Occipital lobe (tissue), 2 donors: ENCODE results near the gene BOLL. TPM values are rescaled to one million over a fixed set of nuclear protein-coding genes. Genes with fewer than 3 reads are reported as not detected.
"Not testable (repeated sequence)": the region's sequence is repeated elsewhere in the genome, so short reads cannot be mapped to it uniquely, and the experiment has no call there.

Experiments
- DNase-seq: peaks from one replicate; lab custom pipeline; 2025; lab: John Stamatoyannopoulos, UW
- total RNA-seq: library from RNA; depleted of rRNA; stranded (reverse); fragments of >200 nt; gene quantifications from one replicate; pipeline ENCODE4 v1.2.3, GENCODE V29; 2014

Gene BOLL
- total RNA-seq, 1 donor from 2014 or later: not detected

DNA sequence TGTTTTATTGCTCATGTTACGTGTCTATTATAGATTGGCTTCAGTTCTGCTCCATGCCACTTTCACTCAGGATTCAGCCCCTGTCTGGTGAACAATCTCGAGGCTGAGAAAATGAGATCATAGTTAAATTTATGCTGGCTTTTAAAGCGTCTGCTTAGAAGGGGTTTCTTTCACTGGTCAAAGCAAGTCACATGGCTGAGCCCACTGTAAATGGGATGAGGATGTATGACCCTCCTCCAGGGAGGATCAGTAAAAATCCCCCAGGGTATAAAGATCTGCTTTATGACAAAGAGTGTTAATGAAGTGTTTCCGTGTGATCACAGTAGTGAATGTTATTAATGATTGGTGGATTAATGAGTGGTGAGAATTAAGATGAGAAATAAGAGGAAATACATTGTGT is 13.1 kb upstream of the BOLL start:
- no peak for DNase-seq

DNA sequence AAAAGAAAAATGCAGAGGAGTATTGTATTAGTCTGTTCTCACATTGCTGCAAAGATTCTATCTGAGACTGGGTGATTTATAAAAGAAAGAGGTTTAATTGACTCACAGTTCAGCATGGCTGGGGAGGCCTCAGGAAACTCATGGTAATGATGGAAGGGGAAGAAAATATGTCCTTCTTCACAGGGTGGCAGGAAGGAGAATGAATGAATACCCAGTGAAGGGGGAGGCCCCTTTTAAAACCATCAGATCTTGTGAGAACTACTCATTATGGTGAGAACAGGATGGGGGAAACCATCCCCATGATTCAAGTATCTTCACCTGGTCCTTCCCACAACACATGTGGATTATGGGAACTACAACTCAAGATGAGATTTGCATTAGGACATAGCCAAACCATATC is 10.2 kb upstream of the BOLL start:
- no peak for DNase-seq

DNA sequence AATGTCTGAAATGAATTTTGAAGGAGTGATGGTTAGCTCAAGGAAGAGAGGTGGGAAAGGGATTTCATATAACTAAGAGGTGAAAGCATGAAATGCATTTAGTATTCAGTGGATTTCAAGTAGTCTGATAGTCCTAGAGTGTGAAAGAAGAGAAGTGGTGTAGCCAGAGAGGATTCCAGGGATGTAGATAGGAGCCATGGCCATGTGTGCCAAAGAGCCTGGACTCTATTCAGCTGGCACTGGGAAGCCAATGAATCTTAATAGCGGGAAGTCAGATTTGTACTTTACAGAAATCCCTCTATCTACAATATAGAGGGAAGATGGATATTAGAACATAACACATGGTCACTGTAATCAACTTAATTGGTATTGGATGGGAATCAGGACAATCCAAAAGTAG is 8.3 kb upstream of the BOLL start:
- no peak for DNase-seq

DNA sequence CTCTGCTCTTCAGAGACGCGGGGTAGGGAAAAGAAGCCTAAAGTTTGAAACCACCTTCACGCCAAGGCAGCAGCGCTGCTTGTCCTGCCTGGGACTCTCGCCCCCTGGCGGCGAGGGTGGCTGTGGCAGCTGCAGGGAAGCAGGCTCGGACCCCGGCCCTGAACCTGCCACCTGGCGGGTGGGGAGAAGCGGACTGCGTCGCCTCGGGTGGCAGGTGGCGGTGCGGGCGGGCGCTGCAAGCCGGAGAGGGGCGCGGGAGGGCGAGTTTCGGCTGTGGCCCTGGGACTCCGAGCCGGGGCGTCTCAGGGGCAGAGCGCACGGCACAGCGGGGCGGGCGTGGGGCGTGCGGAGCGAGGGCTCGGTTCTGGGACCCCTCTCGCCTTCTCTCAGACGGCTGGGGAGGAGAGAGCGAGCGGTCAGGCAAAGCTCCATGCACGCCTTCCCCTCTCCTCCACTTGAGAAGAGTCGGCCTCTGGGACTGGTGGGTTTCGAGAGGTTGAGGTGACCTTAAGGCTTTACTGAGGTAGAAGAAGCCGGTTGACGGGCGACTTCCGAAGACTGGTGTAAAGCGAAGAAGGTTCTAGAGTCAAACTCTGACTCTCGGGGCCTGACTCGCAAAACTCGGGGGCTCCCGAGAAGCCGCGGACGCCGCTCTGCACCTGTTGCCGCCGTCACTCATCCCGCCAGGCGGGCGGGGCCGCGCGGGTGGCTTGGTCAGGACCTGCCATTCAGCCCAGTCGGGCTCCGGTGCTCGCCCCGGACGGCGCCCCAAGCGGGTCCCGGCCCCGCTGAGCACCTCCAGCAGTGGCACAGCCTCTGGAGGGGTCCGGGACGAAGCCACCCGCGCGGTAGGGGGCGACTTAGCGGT is 1.1 kb upstream of the BOLL start:
- DNase-seq: no peak

DNA sequence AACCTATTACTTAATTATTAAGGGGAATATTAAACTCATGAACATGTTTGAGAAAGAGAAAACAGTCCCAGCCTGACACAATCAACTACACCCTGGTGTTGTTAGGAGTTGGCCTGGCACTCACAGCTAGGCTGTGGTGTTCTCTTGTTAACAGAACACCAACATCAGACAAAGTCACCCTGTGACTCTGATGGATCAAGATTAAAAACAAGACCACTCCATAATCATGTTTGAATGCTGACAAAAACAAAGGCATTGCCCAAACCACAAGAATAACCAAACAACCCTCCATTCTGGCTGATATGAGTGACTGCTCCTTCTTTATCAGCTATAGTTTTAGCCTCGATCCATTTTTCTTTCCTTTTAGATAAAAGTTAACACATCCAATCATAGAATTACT is 3.0 kb downstream of the BOLL start:
- no peak for DNase-seq

DNA sequence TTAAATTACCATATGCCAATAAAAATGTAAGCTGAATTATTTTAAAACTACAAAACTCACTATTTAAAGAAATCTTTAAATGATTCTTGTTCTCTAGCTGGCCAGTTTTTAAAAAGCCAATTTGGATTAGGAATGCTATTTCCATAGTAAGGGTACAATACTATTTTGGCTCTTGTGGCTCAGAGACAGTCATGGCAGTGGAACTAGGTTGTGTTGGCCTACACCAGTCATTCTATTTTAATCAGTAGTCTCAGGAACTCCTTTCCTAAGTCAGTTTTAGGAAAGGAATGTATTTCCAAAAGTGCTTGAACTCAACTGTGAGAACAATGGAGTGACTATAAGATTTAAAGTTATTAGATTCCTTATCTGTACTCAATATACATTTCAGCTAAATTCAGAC is 5.9 kb downstream of the BOLL start:
- DNase-seq: no peak

DNA sequence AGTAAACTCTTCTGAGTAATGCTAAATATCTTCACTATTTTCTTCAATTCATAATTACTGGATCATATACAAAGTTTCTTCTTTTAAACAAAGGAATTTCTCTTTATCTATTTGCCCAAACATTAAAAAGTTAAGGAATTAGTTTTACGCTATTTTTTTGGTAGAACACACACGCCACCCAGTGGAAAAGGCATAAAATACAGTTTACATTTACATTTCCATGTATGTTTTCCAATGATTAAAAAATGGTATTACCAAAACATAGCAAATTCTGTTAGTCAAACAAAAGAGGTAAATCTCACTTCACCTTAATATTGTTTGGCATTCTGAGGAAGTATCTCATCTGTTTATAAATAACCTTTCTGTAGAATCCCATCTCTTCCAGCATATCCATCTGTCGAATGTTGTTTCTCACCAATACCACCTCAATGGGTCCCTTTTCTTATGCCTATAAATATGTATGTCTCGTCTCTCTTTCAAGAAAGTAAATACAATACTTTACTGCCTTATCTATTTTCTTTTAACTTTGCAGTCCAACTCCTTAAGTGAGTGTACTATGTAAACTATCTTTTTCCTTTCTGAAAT is 7.2 kb downstream of the BOLL start:
- no peak for DNase-seq

DNA sequence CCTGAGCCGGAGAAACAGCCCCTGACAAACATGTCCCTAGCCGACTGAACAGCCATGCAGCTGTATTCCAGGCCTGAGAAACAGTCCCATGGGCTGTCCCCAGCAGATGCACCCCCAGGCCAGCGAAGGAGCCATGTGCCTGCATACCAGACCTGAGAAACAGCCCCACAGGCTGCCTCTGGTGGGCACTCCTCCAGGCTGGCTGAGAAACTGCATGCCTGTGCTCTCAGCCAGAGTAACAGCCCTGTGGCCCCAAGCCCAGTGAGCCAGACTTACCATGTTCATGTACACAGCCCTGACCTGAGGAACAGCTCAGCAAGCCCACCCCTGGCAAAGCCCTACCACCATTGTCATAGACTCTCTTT is 24.8 kb downstream of the BOLL start:
- DNase-seq: no peak

DNA sequence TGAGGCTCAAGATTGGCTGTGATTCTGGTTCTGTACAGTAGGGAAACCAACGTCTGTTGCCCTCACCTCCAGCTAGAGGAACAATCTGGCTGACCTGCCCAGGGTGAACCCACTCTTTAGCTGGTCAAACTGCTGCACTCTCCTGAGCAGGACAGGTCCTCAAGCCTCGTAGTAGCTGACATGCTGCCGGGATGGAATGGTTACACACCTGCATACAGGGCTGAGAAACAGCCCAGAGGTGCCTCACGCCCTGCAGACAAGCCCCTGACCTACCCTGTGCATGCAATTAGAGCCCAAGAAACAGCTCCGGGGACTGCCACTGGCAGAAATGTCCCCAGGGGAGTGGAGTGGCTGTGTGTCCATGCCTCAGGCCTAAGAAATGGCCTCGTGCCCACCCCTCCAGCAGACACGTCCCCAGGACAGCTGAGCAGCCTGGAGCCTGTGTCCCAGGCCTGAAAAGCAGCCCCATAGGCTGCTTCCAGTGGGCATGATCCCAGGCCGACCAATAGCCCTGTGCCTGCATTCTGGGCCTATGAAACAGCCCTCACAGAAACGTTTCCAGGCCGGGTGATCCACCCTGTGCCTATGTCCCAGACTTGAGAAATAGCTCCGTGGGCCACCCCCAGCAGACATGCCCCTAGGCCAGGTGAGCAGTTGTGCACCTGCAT is 25.4 kb downstream of the BOLL start:
- no peak for DNase-seq

DNA sequence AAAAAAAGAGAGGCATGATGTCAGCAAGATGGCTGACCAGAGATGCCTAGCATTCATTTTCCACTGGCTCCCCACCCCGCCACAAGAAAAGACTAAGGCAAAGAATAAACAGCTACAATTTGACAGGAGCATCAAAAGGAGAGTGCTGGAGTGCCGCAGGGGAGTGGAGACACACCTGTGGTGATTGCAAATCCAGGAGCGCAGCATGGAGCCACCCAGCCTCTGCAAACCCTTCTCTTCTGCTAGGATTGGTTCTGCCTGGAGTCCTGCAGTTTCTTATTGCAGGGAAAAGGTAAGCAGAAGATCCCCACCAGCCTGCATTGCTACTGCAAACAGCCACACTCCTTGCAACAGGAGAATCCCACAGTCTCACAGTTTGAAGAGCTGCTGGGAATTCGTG is 26.1 kb downstream of the BOLL start:
- no peak for DNase-seq

DNA sequence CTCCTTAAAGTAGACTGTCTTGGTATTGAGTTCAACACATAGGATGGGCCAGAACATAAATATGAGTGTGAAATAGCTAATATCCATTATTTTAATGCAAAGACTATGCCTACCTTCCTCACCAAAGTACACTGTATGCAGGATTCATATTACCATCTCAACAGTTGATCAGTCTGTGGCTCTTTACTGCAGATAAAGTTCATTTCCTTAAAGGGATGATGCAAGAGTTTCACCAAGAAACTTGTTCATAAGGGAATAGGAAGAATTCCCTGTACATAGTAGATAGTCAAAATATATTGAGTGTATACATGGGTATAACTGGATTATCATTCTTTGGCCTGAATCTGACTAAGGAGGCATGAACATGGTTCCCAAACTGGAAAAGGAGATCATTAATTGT is 44.9 kb downstream of the BOLL start:
- DNase-seq: no peak

DNA sequence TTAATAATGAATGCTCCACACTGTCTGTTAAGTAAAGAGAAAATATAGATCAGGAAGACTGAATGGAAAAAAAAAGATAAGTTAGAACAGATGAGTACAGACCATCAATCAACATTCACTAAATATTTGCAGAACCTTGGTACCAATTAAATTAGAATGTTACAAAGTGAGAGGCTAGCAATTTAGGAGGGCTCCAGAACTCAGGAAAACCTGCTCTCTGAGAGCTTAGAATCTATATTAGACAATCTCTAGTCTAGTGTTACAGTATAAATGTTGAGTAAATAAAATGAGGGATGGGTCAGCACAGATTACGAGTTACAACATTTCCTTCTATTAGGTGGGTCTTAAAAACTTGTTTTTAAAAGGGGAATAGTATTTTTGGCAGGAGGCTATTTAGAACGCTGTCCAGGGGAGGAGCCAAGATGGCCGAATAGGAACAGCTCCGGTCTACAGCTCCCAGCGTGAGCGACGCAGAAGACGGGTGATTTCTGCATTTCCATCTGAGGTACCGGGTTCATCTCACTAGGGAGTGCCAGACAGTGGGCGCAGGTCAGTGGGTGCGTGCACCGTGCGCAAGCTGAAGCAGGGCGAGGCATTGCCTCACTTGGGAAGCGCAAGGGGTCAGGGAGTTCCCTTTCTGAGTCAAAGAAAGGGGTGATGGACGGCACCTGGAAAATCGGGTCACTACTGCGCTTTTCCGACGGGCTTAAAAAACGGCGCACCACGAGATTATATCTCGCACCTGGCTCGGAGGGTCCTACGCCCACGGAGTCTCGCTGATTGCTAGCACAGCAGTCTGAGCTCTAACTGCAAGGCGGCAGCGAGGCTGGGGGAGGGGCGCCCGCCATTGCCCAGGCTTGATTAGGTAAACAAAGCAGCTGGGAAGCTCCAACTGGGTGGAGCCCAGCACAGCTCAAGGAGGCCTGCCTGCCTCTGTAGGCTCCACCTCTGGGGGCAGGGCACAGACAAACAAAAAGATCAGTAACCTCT is 56.3 kb downstream of the BOLL start:
- DNase-seq: not testable (repeated sequence)

DNA sequence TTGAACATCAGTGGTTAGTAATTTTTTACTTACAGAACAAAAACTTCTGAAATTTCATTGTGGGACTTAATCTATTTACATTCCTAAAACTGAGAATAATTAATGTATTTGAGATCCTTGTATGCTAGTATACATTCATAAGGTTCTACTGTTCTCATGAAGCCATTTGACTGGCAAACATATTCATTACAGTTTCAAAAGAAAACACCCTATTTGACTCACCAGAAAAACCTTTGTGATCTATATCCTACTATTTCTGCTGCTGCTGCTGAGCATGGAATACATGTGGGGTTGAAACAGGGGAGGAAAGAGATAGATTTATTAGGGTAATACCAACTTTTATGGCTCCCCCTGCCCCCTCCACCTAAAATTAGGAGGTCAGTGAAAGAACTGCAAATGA is 58.1 kb downstream of the BOLL start:
- no peak for DNase-seq

DNA sequence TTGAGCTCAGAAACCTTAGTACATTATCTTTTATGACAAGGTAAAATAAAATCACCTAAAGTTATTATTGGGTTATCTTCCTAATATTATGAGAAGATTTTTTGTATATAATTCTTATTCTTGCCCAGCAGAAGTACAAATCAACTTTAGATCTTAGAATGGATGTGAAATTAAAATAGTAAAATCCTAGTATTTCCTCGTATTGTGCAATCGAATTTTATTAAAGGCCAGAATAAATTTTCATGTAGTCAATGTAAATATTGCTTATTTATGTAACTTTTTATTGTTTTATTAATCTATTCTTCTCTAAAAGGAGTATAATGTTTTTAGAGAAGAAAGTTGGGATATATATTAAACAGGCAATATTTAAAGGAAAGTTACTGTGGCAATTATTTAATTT is 67.3 kb downstream of the BOLL start:
- DNase-seq: no peak

DNA sequence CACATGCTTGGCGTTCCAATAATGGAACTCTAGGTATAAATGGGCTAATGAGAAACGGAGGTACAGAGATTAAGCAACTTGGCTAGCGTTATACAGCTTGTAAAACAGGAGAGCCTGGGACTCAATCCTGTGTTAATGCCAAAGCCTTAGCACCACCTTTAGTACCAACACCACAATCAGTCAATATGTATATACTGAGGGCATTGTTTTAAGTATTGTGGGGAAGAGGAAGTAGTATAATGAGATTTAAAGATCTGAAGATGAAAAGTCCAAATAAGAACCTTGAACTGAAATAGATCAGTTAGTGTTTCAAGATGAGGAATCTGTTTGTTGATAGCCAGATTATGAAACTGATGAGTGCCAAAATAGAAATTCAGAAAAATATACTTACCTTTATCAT is 71.8 kb downstream of the BOLL start:
- DNase-seq: no peak

DNA sequence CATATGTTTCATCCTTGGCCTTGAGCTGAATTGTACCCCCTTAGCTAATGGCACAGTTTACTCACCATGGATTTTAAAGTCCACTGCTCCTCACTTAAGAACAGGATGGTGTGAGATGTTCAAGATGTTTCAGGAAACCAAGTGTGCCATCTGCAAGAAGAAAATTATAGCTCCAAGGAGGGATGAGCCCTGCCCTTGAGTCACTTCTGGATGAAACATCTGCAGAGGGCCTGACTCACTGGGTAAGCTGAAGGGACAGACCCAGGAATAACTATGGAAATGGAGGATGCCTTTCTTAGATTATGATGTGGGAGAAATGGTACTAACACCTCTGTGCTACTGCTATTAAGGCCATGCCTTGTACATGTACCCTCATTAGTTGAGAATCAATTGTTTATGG is 73.5 kb downstream of the BOLL start:
- no peak for DNase-seq

DNA sequence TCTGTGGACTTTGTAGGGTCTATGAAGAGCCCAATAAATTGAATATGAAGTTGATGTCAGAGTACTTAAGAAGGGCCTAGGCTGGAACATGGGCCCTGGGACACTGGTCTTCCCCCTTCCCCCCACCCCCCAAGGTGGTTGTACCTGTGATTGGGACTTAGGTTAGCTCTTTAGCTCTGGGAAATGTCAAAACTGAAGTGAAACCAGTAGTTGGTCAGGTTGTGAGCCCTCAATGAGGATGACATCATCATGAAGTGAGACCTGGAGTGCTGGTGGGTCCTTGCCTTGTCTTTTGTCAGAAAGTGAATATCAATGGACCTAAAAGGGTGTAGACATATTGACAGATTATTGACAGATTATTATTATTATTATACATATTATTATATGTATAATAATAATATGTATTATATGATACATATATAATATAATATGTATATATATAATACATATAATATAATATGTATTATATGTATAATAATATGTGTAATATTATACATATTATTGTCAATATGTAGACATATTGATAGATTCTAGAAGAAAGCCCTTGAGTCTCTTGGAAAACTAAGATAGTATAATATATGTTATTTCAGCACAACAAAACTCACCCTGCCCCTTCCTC is 74.6 kb downstream of the BOLL start:
- DNase-seq: no peak

DNA sequence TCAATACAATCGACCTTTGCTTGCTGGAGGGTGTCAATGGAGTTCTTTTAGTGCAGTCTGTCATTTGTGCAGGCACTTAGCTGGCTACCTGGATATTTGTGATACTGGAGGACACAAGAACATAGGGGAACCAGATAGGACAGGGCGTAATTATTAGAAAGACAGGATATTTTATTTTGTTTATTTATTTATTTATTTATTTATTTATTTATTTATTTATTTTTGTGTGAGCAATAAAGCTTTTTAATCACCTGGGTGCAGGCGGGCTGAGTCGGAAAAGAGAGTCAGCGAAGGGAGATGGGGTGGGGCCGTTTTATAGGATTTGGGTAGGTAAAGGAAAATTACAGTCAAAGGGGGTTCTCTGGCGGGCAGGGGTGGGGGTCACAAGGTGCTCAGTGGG is 76.0 kb downstream of the BOLL start:
- not testable (repeated sequence) for DNase-seq

DNA sequence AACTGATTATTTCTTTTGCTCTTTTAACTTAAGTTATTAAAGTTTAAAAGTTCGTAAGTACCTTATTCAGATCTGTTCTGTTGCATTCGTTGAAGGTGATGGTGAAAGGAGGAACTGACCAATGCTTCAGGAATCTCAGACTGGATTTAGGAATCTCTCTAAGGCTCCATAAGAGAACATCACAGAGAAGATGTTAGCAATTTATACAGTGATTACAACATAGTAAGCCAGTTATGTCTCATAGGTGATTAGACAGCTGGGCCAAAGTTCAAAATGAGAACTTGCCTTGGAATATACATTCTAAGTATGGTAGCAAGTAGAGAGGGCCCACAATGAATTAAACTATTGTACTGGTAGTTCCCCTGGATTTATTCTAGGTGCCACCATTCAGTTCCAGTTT is 76.8 kb downstream of the BOLL start:
- no peak for DNase-seq

DNA sequence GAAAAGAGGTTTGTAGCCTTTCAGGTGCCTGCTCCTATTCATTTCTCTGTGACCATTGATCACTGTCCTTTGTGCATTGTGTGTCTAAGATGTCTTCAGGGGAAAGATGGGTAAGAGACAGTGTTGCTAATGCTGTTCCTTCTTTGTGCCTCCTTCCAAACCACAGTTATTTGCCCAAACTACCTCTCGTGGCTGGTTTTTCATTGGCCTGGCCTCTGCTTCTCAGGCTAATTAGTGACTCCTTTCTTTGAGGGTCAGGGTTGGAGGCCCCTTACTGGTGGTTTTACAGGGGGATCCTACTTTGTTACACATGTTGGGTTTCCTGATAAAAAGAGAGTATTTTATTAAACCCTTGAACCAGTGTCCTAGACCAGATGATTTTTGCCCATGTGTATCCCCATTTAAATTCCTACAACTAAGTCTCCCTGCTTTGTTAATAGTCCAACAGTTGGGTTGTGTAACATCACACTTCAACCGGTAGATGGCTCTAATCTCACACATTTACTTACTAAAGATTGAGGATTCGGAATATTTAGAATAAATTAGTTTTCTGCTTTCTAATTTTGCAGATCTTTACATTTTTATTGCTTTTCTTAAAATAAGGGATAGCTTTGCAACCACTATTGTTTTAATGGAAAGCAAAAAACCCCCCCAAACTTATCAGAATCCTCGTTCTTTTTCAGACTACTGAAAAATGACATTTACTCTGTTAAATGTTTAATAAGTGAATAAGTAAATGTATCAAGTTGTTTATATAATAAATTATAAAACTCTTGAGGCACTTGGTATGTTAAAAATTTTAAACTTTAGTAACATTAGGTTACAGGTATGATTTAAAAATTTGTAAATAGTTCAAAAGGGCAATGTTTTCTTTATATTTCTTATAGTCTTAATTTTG is 77.6 kb downstream of the BOLL start:
- DNase-seq: no peak
